SK-N-MC (cell line): ENCODE data around the gene KRTAP26-1.

Experiments
- DNase-seq: peaks from one replicate; pipeline ENCODE4 v3.0.0-alpha.2; 2011; ENCODE audit warnings: low read depth, low spot score
- H3K27ac ChIP-seq: fragments of 200-600 bp; sonication (generic); 2 replicates; pipeline ENCODE4 v1.5.1; 2016; ENCODE audit warnings: mixed run types
- H3K36me3 ChIP-seq: fragments of 200-600 bp; sonication (generic); 2 replicates; pipeline ENCODE4 v1.6.1; 2017; ENCODE audit warnings: antibody characterized with exemption, low read length, mixed read lengths; ENCODE audit not compliant: insufficient read depth
- H3K4me3 ChIP-seq: fragments of 200-600 bp; sonication (generic); 2 replicates; pipeline ENCODE4 v1.5.1; 2016
- H3K9ac ChIP-seq: fragments of 200-600 bp; sonication (generic); 2 replicates; pipeline ENCODE4 v1.8.0; 2017; ENCODE audit warnings: mixed run types, mixed read lengths; ENCODE audit not compliant: insufficient read length
- H3K9me3 ChIP-seq: fragments of 200-600 bp; sonication (generic); 2 replicates; pipeline ENCODE4 v1.6.1; 2017; ENCODE audit warnings: low read depth, mild to moderate bottlenecking, antibody characterized with exemption, low read length, moderate library complexity, mixed read lengths
- EZH2 ChIP-seq: fragments of 200-600 bp; sonication (generic); IDR thresholded peaks from one replicate; pipeline ENCODE4 v1.6.1; 2017; ENCODE audit warnings: antibody characterized with exemption
- FOXP2 ChIP-seq: optimal IDR thresholded peaks from 2 replicates; pipeline ENCODE3; 2011; ENCODE audit warnings: mild to moderate bottlenecking, moderate library complexity; ENCODE audit not compliant: insufficient read depth; ENCODE audit errors: extremely low read length, control extremely low read depth
- POLR2AphosphoS5 ChIP-seq: IDR thresholded peaks from 2 replicates; pipeline ENCODE4 v1.6.1; 2012; ENCODE audit warnings: mild to moderate bottlenecking, low read depth, low read length, borderline replicate concordance

The KRTAP26-1 gene, protein sequence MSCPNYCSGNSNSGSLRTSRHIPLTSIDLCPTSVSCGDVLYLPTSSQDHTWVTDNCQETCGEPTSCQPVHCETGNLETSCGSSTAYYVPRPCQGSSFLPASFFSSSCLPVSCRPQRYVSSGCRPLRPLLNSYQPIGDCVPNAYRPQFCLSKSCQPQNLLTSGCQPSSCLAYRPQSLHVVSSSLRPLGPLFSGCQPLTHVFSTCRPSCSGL

DNA sequence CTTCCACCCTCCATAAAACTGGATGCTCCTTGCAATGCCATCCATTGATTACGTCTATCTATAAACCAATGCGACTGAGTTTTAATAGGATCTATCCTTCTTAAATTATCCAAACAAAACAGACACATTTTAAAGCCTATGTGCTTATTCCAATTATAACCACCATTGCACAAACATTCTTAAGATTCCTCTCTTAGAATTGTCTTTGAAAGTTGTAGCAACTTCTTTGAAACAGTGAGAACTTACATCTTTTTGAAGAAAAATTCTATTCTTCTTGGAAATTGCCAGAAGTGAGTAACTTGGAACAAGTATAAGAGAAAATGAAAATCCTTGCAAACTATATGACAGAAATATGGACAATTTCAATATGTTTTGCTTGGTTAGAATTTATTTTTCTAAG is at the start of gene KRTAP26-1:
Gene KRTAP26-1, minus strand, starts transcription at position 101 of the 400 bp plus-strand sequence. CDS start 280 bp downstream, outside the sequence.
- H3K4me3 ChIP-seq: no peak within 1 kb of the TSS
- DNase-seq: no peak
- H3K36me3 ChIP-seq: no peaks in the 10 kb centered on the region
- no peaks in the 10 kb centered on the region for H3K9me3 ChIP-seq
- TF ChIP-seq POLR2AphosphoS5 (no peak), FOXP2 (no peak), EZH2 (no peak)
- H3K9ac ChIP-seq: no peak within 1 kb of the TSS
- no peak within 1 kb of the TSS for H3K27ac ChIP-seq

DNA sequence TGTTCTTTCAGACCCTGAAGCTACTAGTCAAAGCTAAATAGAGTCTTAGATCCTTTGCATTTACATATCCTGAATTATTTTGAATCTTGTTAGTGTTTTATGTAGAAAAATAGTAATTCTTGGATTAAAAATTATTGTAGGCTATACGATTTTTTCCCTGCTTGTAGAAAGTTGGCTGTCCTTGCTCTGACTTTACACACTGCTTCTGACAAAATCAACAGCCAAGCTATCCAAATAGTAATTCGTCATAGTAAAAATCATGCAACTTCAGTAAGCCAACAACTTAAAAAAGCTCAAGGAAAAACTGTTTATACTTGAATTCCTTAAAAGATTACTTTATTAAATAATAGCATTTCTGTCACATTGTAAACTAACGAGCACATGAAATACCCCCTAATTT is 35.8 kb upstream of the KRTAP26-1 start:
- no peak for DNase-seq
- Histone ChIP-seq H3K4me3 (no peak overlapping the region), H3K27ac (no peak overlapping the region), H3K9ac (no peak overlapping the region), H3K36me3 (no peaks in the 10 kb centered on the region), H3K9me3 (no peaks in the 10 kb centered on the region)
- TF ChIP-seq POLR2AphosphoS5 (no peak), EZH2 (no peak), FOXP2 (no peak)

DNA sequence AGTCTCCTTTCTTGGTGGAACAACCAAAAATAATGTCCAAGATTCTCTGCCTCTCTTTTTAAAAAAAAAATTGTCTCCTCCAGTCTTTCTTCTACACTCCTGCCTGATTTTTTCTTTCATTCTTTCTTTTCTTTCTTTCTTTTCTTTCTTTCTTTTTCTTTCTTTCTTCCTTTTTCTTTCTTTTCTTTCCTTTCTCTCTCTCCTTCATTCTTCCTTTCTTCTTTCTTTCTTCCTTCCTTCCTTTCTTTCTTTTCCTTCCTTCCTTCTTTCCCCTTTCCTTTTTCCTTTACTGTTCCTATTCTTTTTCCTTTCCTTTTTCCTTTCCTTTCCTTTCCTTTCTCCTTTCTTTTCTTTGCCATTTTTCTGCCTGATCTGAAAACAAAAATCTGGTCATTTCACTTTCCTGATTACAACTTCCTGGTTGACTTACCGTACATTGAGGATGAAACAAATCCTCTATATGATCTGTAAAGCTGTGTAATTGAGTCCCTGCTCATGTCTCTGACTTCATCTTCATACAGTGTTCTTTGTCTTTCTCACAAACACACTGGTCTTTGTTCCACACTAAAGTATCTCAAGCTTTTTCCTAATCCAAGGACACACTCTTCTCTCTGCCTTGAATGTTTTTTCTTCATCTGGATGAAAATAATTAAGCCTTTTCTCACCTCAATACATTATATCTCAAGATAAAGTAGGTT is 34.3 kb upstream of the KRTAP26-1 start:
- Histone ChIP-seq H3K9me3 (no peaks in the 10 kb centered on the region), H3K9ac (no peak overlapping the region), H3K36me3 (no peaks in the 10 kb centered on the region), H3K4me3 (no peak overlapping the region), H3K27ac (no peak overlapping the region)
- no peak for DNase-seq
- TF ChIP-seq POLR2AphosphoS5 (no peak), EZH2 (no peak), FOXP2 (no peak)

DNA sequence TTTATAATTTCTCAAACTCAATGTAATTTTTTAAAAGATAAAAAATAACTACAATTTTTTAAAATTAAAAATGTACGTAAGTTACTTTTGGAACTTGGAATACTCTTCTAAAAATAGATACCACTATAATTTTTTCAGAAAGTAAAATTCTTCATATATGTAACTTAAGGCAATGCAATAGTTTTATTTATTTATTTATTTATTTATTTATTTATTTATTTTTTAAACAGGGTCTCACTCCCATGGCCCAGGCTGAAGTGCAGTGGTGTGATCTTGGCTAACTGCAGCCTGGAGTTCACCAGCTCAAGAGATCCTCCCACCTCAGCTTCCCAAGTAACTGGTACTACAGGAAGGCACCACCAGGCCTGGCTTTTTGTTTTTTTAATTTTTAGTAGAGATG is 31.4 kb upstream of the KRTAP26-1 start:
- Histone ChIP-seq H3K9ac (no peak overlapping the region), H3K9me3 (no peaks in the 10 kb centered on the region), H3K4me3 (no peak overlapping the region), H3K27ac (no peak overlapping the region), H3K36me3 (no peaks in the 10 kb centered on the region)
- TF ChIP-seq EZH2 (no peak), FOXP2 (no peak), POLR2AphosphoS5 (no peak)
- no peak for DNase-seq

DNA sequence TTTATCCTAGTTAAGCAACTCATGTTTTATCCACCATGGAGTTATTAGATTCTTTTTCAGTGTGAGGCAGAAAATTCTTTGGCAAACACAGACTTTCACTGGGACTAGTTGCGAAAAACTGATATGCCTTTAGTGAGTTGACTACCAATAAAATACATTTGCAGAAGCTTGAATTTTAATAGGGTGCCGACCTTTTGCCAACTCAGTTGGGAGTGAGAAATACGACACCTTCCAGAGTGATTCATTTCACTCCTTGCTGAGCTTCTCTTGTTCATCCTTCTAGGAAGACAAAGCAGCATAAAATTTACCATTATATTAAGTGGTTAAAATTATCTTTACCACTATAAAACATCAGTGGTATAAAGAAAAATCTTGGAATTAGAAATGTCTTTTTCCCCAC is 29.5 kb upstream of the KRTAP26-1 start:
- DNase-seq: no peak
- H3K4me3 ChIP-seq: no peak overlapping the region

DNA sequence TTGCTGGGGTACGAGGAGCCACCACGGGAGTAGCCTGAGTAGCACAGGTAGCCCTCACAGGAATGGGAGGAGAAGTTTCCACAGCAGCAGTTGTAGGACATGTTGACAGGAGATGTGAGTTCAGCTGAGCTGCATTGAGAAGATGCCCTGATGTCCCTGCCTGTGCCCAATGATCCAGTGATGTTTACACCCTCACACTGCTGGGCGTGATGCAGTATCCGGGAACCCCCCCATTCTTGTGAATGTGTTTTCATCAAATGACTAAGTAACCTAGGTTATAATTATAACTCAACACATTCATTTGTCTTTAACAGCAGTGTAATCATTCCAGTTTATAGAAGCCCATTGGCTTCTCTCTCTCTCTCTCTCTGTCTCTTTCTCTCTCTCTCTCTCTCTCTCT is 28.4 kb upstream of the KRTAP26-1 start, which contains the start of gene KRTAP23-1:
Gene KRTAP23-1, minus strand, starts transcription at position 101 of the 400 bp plus-strand sequence. Its CDS starts 0 bp downstream, at position 101.
- H3K27ac ChIP-seq: no peak within 1 kb of the TSS
- H3K9ac ChIP-seq: no peak within 1 kb of the TSS
- no peak for TF ChIP-seq EZH2
- TF ChIP-seq POLR2AphosphoS5: no peak
- no peak for TF ChIP-seq FOXP2
- no peak for DNase-seq
- H3K9me3 ChIP-seq: no peaks in the 10 kb centered on the region
- H3K36me3 ChIP-seq: no peaks in the 10 kb centered on the region
- H3K4me3 ChIP-seq: no peak within 1 kb of the TSS

More for the DNA sequence above, 29.5 kb upstream of the KRTAP26-1 start:
- no peak overlapping the region for H3K27ac ChIP-seq
- no peaks in the 10 kb centered on the region for H3K9me3 ChIP-seq
- H3K36me3 ChIP-seq: no peaks in the 10 kb centered on the region
- TF ChIP-seq FOXP2: no peak
- no peak for TF ChIP-seq EZH2
- no peak for TF ChIP-seq POLR2AphosphoS5
- H3K9ac ChIP-seq: no peak overlapping the region

DNA sequence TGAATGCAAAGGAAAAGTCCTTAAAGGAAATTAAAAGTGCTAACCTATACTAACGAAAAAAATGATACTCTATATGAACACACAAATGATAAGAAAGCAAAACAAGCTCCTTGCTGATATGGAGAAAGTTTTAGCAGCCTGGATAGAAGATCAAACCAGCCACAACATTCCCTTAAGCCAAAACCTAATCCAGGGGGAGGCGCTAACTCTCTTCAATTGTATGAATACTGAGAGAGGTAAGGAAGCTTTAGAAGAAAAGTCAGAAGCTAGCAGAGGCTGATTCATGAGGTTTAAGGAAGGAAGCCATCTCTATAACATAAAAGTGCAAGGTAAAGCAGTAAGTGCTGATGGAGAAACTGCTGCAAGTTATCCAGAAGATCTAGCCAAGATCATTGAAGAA is 24.9 kb upstream of the KRTAP26-1 start:
- Histone ChIP-seq H3K27ac (no peak overlapping the region), H3K36me3 (no peaks in the 10 kb centered on the region), H3K9ac (no peak overlapping the region), H3K4me3 (no peak overlapping the region), H3K9me3 (no peaks in the 10 kb centered on the region)
- DNase-seq: no peak
- TF ChIP-seq POLR2AphosphoS5: no peak
- no peak for TF ChIP-seq EZH2
- TF ChIP-seq FOXP2: no peak

DNA sequence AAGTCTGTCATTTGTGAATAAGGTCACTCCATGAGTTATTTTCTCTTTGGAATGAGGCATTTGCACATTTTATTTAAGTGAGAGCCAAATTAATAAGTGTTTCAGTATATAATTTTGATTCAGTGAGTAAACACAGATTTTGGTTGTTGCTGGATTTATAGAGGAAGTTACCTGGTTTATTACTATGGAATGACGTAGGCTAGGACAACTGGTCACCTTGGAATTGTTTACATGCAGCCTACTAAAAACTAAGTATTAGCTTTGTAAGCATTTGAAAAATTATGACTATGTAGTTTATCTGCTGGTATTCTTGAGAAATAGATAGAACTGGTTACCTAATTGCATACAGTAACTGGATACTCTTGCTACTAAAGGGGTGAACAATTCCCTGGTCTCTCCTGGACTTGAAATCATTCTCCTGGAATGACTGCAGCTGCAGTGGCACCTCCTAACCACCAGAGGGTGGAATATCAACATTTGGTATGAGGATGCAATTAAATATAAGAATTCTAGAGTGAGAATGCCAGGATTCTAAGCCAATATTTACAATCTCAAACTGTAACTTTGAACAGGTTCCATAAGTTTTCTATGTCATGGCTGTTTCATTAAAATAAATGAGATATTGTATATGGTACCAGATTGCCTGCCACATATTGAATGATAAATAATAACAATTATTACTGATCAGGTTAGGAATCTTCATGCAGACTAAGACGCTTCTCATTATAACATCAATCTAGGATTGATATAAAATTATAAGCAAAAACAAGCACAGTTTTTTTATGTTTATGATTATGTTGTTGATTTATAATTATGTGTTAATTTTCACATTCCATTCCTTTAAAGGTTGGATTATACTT is 20.8 kb upstream of the KRTAP26-1 start:
- H3K9me3 ChIP-seq: no peaks in the 10 kb centered on the region
- H3K9ac ChIP-seq: no peak overlapping the region
- peak; percentile 3 for DNase-seq
- H3K27ac ChIP-seq: no peak overlapping the region
- no peak overlapping the region for H3K4me3 ChIP-seq
- no peaks in the 10 kb centered on the region for H3K36me3 ChIP-seq
- no peak for TF ChIP-seq POLR2AphosphoS5
- no peak for TF ChIP-seq EZH2
- no peak for TF ChIP-seq FOXP2
